ENCODE measurements around the gene VIT. TPM values are rescaled to one million over a fixed set of nuclear protein-coding genes. Genes with fewer than 3 reads are reported as not detected.
A peak's percentile ranks its signal among the peaks of the same experiment; 100 is the strongest.

VIT gene
- total RNA-seq, 1 experiment from 2014 or later = not detected

DNA sequence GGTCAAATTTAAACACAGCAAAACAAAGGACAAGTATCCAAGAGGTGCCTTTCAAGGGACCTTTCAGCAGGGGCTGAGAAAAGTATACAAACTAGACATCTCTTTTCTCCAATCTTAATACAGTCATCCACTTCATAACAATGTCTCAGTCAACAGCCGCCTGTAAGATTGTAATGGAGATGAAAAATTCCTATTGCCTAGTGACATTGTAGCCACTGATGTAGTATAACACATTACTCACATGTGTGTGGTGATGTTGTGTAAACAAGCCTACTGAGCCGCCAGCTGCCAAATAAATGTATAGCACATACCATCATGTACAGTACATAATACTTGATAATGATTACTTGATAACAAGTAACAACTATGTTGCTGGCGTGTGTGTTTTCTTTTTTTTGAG, 31.0 kb downstream of the VIT start:
- Histone ChIP-seq H3K9me2 (replicated peaks; ENCODE audit: low read length) (no peaks in the 10 kb centered on the region), H3K9me3 (ENCODE audit: low read length) (no peaks in the 10 kb centered on the region), H3K9ac (ENCODE audit: low read length) (no peak overlapping the region), H4K20me1 (ENCODE audit: low read length) (no peaks in the 10 kb centered on the region), H3K4me1 (ENCODE audit: insufficient read depth, low read length) (no peaks in the 10 kb centered on the region), H3K79me2 (ENCODE audit: low read length) (no peaks in the 10 kb centered on the region), H3F3A (ENCODE audit: low read length, unreplicated experiment) (no peaks in the 10 kb centered on the region), H2AFZ (ENCODE audit: low read length) (no peak overlapping the region), H3K27me3 (ENCODE audit: low read length) (peaks cover 3% of the 10 kb centered on the region; the same call in 1 of the 2 replicates), H3K27ac (ENCODE audit: low read length) (no peak overlapping the region), H3K4me2 (ENCODE audit: low read length) (no peak overlapping the region), H3K4me3 (ENCODE audit: low read length) (no peak overlapping the region), H3K36me3 (ENCODE audit: low read depth, low read length) (no peaks in the 10 kb centered on the region)
- POLR2A ChIA-PET (ENCODE audit: unreplicated experiment) = no interaction called here
- intact Hi-C loops (cut with micrococcal nuclease) = no loop called here
- DNase-seq (peak; percentile 57), ATAC-seq (peak; percentile 65)
- CTCF ChIA-PET = no interaction called here
- TF ChIP-seq EZH2 (IDR thresholded peaks at IDR 0.05; ENCODE audit: low read length, unreplicated experiment) (no peak), EZH2phosphoT487 (IDR thresholded peaks at IDR 0.05; ENCODE audit: borderline replicate concordance, low read length) (no peak)
- TF ChIP-seq, protein P1, sequence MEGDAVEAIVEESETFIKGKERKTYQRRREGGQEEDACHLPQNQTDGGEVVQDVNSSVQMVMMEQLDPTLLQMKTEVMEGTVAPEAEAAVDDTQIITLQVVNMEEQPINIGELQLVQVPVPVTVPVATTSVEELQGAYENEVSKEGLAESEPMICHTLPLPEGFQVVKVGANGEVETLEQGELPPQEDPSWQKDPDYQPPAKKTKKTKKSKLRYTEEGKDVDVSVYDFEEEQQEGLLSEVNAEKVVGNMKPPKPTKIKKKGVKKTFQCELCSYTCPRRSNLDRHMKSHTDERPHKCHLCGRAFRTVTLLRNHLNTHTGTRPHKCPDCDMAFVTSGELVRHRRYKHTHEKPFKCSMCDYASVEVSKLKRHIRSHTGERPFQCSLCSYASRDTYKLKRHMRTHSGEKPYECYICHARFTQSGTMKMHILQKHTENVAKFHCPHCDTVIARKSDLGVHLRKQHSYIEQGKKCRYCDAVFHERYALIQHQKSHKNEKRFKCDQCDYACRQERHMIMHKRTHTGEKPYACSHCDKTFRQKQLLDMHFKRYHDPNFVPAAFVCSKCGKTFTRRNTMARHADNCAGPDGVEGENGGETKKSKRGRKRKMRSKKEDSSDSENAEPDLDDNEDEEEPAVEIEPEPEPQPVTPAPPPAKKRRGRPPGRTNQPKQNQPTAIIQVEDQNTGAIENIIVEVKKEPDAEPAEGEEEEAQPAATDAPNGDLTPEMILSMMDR (conservative IDR thresholded peaks at IDR 0.05; ENCODE audit: low read depth, low read length) = no peak
- BruUV-seq (replicated peaks) = no TSS peak

DNA sequence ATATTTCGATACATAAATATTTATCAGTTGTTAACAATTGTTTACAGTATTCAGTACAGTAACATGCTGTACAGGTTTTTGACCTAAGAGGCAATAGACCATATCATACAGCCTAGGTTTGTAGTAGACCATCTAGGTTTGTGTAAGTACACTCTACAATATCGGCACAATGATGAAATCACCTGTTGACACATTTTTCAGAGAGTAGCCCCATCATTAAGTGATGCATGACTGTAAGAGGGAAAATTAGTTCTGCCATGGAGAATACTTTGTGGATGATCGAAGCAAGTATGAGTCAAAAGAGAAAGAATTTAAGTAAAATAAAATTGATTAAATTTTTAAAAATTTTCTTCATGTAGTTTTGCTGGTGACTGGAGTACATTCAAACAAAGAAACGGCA, 32.6 kb downstream of the VIT start:
- intact Hi-C loops (cut with micrococcal nuclease) = no loop called here
- ATAC-seq (no peak), DNase-seq (no peak)
- H3K4me2 ChIP-seq (ENCODE audit: low read length) = no peak overlapping the region
- H3K9me3 ChIP-seq (ENCODE audit: low read length) = no peaks in the 10 kb centered on the region
- BruUV-seq (replicated peaks) = no TSS peak
- no peak overlapping the region for H2AFZ ChIP-seq (ENCODE audit: low read length)
- no peak overlapping the region for H3K9ac ChIP-seq (ENCODE audit: low read length)
- H3K27me3 ChIP-seq (ENCODE audit: low read length) = peaks cover 3% of the 10 kb centered on the region; the same call in 1 of the 2 replicates
- no peaks in the 10 kb centered on the region for H3K4me1 ChIP-seq (ENCODE audit: insufficient read depth, low read length)
- no peaks in the 10 kb centered on the region for H4K20me1 ChIP-seq (ENCODE audit: low read length)
- no peaks in the 10 kb centered on the region for H3K9me2 ChIP-seq (replicated peaks; ENCODE audit: low read length)
- ChIA-PET CTCF (no interaction called here), POLR2A (ENCODE audit: unreplicated experiment) (no interaction called here)
- no peaks in the 10 kb centered on the region for H3K36me3 ChIP-seq (ENCODE audit: low read depth, low read length)
- no peak overlapping the region for H3K4me3 ChIP-seq (ENCODE audit: low read length)
- TF ChIP-seq EZH2phosphoT487 (IDR thresholded peaks at IDR 0.05; ENCODE audit: borderline replicate concordance, low read length) = no peak
- no peak for TF ChIP-seq EZH2 (IDR thresholded peaks at IDR 0.05; ENCODE audit: low read length, unreplicated experiment)
- TF ChIP-seq, protein P1 (conservative IDR thresholded peaks at IDR 0.05; ENCODE audit: low read depth, low read length) = no peak
- H3F3A ChIP-seq (ENCODE audit: low read length, unreplicated experiment) = no peaks in the 10 kb centered on the region
- no peak overlapping the region for H3K27ac ChIP-seq (ENCODE audit: low read length)
- no peaks in the 10 kb centered on the region for H3K79me2 ChIP-seq (ENCODE audit: low read length)

DNA sequence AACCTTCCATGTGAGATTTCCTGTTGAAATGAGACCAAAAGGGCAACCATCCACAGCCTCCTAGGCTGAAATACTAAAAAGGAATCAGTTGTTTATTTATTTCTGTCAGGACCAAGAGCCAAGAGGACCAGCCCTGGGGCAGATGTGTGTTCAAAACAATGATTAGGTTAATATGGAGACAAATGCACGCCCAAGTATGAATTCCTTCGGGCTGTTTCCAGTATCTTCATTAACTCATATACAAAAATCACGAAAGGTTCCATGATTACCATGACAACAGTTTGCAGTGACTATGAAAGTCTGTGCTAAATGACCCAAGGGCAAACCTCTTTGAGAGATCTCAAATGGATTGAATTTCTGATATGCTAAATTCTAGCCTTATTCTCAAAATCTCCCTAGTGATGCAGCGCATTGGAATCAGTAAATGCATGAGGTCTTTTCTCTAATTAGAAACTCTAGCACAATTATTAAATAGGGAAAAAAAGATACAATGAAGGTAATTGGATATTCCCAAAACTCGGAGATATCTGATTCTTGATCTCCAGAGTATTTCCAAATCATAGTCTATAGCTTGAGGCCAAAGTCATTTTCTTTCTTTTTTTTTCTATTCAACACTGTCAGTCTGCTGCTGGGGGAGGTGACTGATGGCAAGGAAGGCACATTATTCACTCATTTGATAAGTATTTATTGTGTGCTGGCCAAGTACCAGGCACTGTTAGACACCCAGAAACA, 35.6 kb downstream of the VIT start:
- H3K4me1 ChIP-seq (ENCODE audit: insufficient read depth, low read length) = no peaks in the 10 kb centered on the region
- no peak overlapping the region for H2AFZ ChIP-seq (ENCODE audit: low read length)
- H3K27me3 ChIP-seq (ENCODE audit: low read length) = 0 out of 2 replicates have a peak, but pooled peaks cover 12% of the 10 kb centered on the region
- no peaks in the 10 kb centered on the region for H3K9me3 ChIP-seq (ENCODE audit: low read length)
- H3K9me2 ChIP-seq (replicated peaks; ENCODE audit: low read length) = no peaks in the 10 kb centered on the region
- no peak overlapping the region for H3K4me2 ChIP-seq (ENCODE audit: low read length)
- H3K27ac ChIP-seq (ENCODE audit: low read length) = no peak overlapping the region
- no peaks in the 10 kb centered on the region for H3F3A ChIP-seq (ENCODE audit: low read length, unreplicated experiment)
- TF ChIP-seq EZH2phosphoT487 (IDR thresholded peaks at IDR 0.05; ENCODE audit: borderline replicate concordance, low read length) (no peak), EZH2 (IDR thresholded peaks at IDR 0.05; ENCODE audit: low read length, unreplicated experiment) (no peak)
- TF ChIP-seq, protein P1 (conservative IDR thresholded peaks at IDR 0.05; ENCODE audit: low read depth, low read length) = no peak
- H4K20me1 ChIP-seq (ENCODE audit: low read length) = no peaks in the 10 kb centered on the region
- POLR2A ChIA-PET (ENCODE audit: unreplicated experiment) = no interaction called here
- CTCF ChIA-PET = no interaction called here
- H3K36me3 ChIP-seq (ENCODE audit: low read depth, low read length) = no peaks in the 10 kb centered on the region
- BruUV-seq (replicated peaks) = no TSS peak
- H3K4me3 ChIP-seq (ENCODE audit: low read length) = no peak overlapping the region
- no peaks in the 10 kb centered on the region for H3K79me2 ChIP-seq (ENCODE audit: low read length)
- H3K9ac ChIP-seq (ENCODE audit: low read length) = no peak overlapping the region
- DNase-seq (no peak), ATAC-seq (no peak)
- intact Hi-C loops (cut with micrococcal nuclease) = no loop called here
